Measurements from ENCODE around the gene GLT1D1.

GRCh38 chr12:128820723-128821432 is 32.4 kb upstream of the GLT1D1 start:
- no peak for TF ChIP-seq CTCF (IDR thresholded peaks at IDR 0.05; ENCODE audit: extremely low read depth in 1 of 2, insufficient read depth in 1 of 2, low read depth in 1 of 2, low read length in 2 of 2)
- no peak for TF ChIP-seq MAX (IDR thresholded peaks at IDR 0.05; ENCODE audit: insufficient read depth, insufficient read length)
- no peak for TF ChIP-seq POLR2A (IDR thresholded peaks at IDR 0.05; ENCODE audit: low read depth, low read length)
- TF ChIP-seq POLR2AphosphoS5 (IDR thresholded peaks at IDR 0.05; ENCODE audit: insufficient read depth, low read depth, low read length) = no peak
- no peak for TF ChIP-seq EZH2 (IDR thresholded peaks at IDR 0.05; ENCODE audit: borderline replicate concordance, low read depth, low read length, severe bottlenecking)
- no peak for TF ChIP-seq JUN (IDR thresholded peaks at IDR 0.05; ENCODE audit: borderline replicate concordance, insufficient read depth, insufficient read length, low read depth)
- TF ChIP-seq MYC (IDR thresholded peaks at IDR 0.05; ENCODE audit: low read depth, low read length) = no peak

Data from endothelial cell of umbilical vein (primary cell).